GM12878 (cell line): ENCODE results near the gene DPP9. TPM values are rescaled to one million over a fixed set of nuclear protein-coding genes. Genes with fewer than 3 reads are reported as not detected.

ENCODE experiments used
- ATAC-seq: fragments of 200-7000 bp; cut with Tn5 transposase; 3 replicates; pipeline ENCODE4 v1.9.1; 2020; ENCODE audit warnings: mild to moderate bottlenecking, moderate library complexity
- BruUV-seq: library from RNA; stranded (reverse); fragments of 400-500 nt; replicated peaks from 2 replicates; lab custom pipeline; 2021; lab: Mats Ljungman, UMichigan
- CTCF ChIA-PET: fragments of 300-600 bp; sonication (Branson Sonifier 250); formaldehyde crosslinking; extraction: SDS; loops from one replicate; lab custom pipeline; 2021; ENCODE audit warnings: inconsistent platforms; lab: Yijun Ruan, JAX
- POLR2A ChIA-PET: fragments of 350-600 bp; formaldehyde crosslinking; extraction: SDS; loops from one replicate; lab custom pipeline; 2021; ENCODE audit warnings: inconsistent platforms; lab: Charles Lee
- RAD21 ChIA-PET: fragments of 300-600 bp; sonication (Branson Sonifier 250); formaldehyde crosslinking; loops from one replicate; lab custom pipeline; 2023; ENCODE audit warnings: antibody characterized with exemption; ENCODE audit not compliant: unreplicated experiment; lab: Charles Lee
- SMC1A ChIA-PET: fragments of 300-600 bp; sonication (Branson Sonifier 250); formaldehyde crosslinking; loops from one replicate; lab custom pipeline; 2023; ENCODE audit not compliant: unreplicated experiment, uncharacterized antibody; lab: Charles Lee
- DNase-seq: peaks from one replicate; pipeline ENCODE4 v3.0.0-alpha.2; 2011; ENCODE audit warnings: low read depth, low spot score
- FAIRE-seq: peaks from 3 replicates; lab custom pipeline; 2011; peaks lifted over from hg19 to GRCh38; lab: Jason Lieb, UNC
- H2AFZ ChIP-seq: 2 replicates; pipeline ENCODE4 v1.6.0; 2011; ENCODE audit warnings: low read depth, low read length, control low read depth; ENCODE audit not compliant: control insufficient read depth
- H3K27ac ChIP-seq: 2 replicates; pipeline ENCODE4 v1.5.1; 2011; ENCODE audit warnings: control low read depth; ENCODE audit not compliant: control insufficient read depth, insufficient read depth
- H3K27me3 ChIP-seq, 2 experiments: replicated peaks in 1 of 2; 2 replicates each; pipeline versions ENCODE4 v1.6.0 to v1.6.1; 2011; ENCODE audit warnings: low read length in 1 of 2; ENCODE audit not compliant: control insufficient read depth in 2 of 2, insufficient read depth in 2 of 2
- H3K36me3 ChIP-seq, 2 experiments: 2 replicates each; pipeline ENCODE4 v1.5.1; 2011; ENCODE audit warnings: low read length in 1 of 2; ENCODE audit not compliant: control insufficient read depth in 2 of 2, insufficient read depth in 2 of 2
- H3K4me1 ChIP-seq: 2 replicates; pipeline ENCODE4 v1.6.1; 2011; ENCODE audit warnings: mild to moderate bottlenecking, low read length, moderate library complexity, mixed read lengths; ENCODE audit not compliant: control insufficient read depth, insufficient read depth
- H3K4me2 ChIP-seq: 2 replicates; pipeline ENCODE4 v1.6.0; 2011; ENCODE audit warnings: control low read depth; ENCODE audit not compliant: control insufficient read depth, insufficient read depth
- H3K4me3 ChIP-seq: fragments of 200-600 bp; sonication (generic); 2 replicates; pipeline ENCODE4 v1.5.1; 2016
- H3K79me2 ChIP-seq: 2 replicates; pipeline ENCODE4 v1.6.0; 2011; ENCODE audit warnings: low read length; ENCODE audit not compliant: control insufficient read depth, insufficient read depth
- H3K9ac ChIP-seq: 2 replicates; pipeline ENCODE4 v1.8.0; 2011; ENCODE audit warnings: low read length, control low read depth, mixed read lengths; ENCODE audit not compliant: control insufficient read depth, insufficient read depth
- H3K9me3 ChIP-seq: replicated peaks from 3 replicates; pipeline ENCODE4 v1.5.1; 2011; ENCODE audit warnings: mild to moderate bottlenecking, low read length; ENCODE audit not compliant: control insufficient read depth, insufficient read depth
- H4K20me1 ChIP-seq: 2 replicates; pipeline ENCODE4 v1.6.0; 2011; ENCODE audit not compliant: control insufficient read depth, insufficient read depth
- CEBPB ChIP-seq, 2 experiments: fragments of 150-350 bp in 1 of 2; IDR thresholded peaks; 2 replicates each; pipeline ENCODE4 v1.6.1; 2012 to 2014; ENCODE audit warnings: low read depth in 2 of 2, low read length in 2 of 2, borderline replicate concordance in 1 of 2, inconsistent platforms in 1 of 2
- CREB1 ChIP-seq: IDR thresholded peaks from 2 replicates; pipeline ENCODE4 v1.6.1; 2012; ENCODE audit warnings: low read depth, mild to moderate bottlenecking, inconsistent platforms
- E4F1 ChIP-seq: fragments of 450-650 bp; IDR thresholded peaks from 2 replicates; pipeline ENCODE4 v1.6.1; 2018; ENCODE audit warnings: borderline replicate concordance, mild to moderate bottlenecking; ENCODE audit not compliant: partially characterized antibody
- NKRF ChIP-seq: fragments of 450-650 bp; conservative IDR thresholded peaks from 2 replicates; pipeline ENCODE4 v1.6.1; 2017; ENCODE audit warnings: mild to moderate bottlenecking, moderate library complexity
- POLR2A ChIP-seq: IDR thresholded peaks from 2 replicates; pipeline ENCODE4 v1.6.1; 2011; ENCODE audit warnings: low read depth, mild to moderate bottlenecking, low read length
- POLR2AphosphoS5 ChIP-seq: IDR thresholded peaks from 2 replicates; pipeline ENCODE4 v1.6.1; 2011; ENCODE audit warnings: mild to moderate bottlenecking, low read length, inconsistent platforms
- YBX1 ChIP-seq: fragments of 450-650 bp; IDR thresholded peaks from 2 replicates; pipeline ENCODE4 v1.6.1; 2016; ENCODE audit warnings: antibody characterized with exemption
- ZNF217 ChIP-seq: fragments of 450-650 bp; IDR thresholded peaks from 2 replicates; pipeline ENCODE4 v1.6.1; 2017; ENCODE audit warnings: antibody characterized with exemption, mild to moderate bottlenecking
- ZNF274 ChIP-seq: IDR thresholded peaks from one replicate; pipeline ENCODE4 v1.8.0; 2011; ENCODE audit not compliant: insufficient read length, insufficient read depth
- WGBS: methylation state at CpG from one replicate; pipeline ENCODE4 v1.1.6; 2016; ENCODE audit warnings: low lambda C conversion rate; ENCODE audit not compliant: insufficient replicate concordance, insufficient coverage; ENCODE audit errors: missing lambda C conversion rate; 5-methylcytosine and 5-hydroxymethylcytosine counted together
- in situ Hi-C: fragments of 300-500 bp; cut with MboI; formaldehyde crosslinking; loops from 9 replicates; pipeline ENCODE4 v1.14.3; 2018; ENCODE audit warnings: mixed read lengths
- intact Hi-C: fragments of 100-400 bp; cut with micrococcal nuclease; formaldehyde crosslinking; loops from one replicate; pipeline ENCODE4 v1.14.2; 2022; ENCODE audit not compliant: unreplicated experiment
- polyA plus RNA-seq, 11 experiments: library from polyadenylated mRNA; depleted of rRNA in 4 of 11; unstranded in 6 of 11; stranded (reverse) in 5 of 11; fragments of >200 nt; fragmentation: Nextera tagmentation in 4 of 11; fragmentation: Illumina TruSeq in 1 of 11; extraction: Ambion mirVana in 4 of 11; extraction: Trizol in 1 of 11; gene quantifications; 1 replicate in 1 of 11; 2 replicates in 10 of 11; pipeline versions ENCODE4 v1.2.1 to v1.2.3, GENCODE V29; 2011 to 2016; ENCODE audit warnings: inconsistent platforms in 2 of 11, missing spikeins in 2 of 11, low read depth in 1 of 11
- total RNA-seq, 4 experiments: library from RNA; depleted of rRNA in 3 of 4; stranded (reverse); fragments of >200 nt in 3 of 4; fragmentation: Illumina TruSeq in 1 of 4; extraction: Trizol in 1 of 4; gene quantifications; 2 replicates each; pipeline versions ENCODE4 v1.2.1 to v1.2.3, GENCODE V29; 2013 to 2021
- TF ChIP-seq, protein P1 (sequence below): fragments of 450-650 bp; IDR thresholded peaks from 2 replicates; pipeline ENCODE4 v1.6.1; 2017; ENCODE audit warnings: antibody characterized with exemption, mild to moderate bottlenecking, moderate library complexity

Gene DPP9
- total and polyA plus RNA-seq, 10 of the 15 experiments (the other 5 are each of a cell fraction or from before 2014, with no cell fraction given), result 0.64 to 58.6 (median 27.6) TPM

GRCh38 chr19:4704317-4704673 is 19.3 kb downstream of the DPP9 start:
- CTCF ChIA-PET, result no interaction called here
- H2AFZ ChIP-seq, result no peak overlapping the region
- H3K36me3 ChIP-seq, result peaks cover 14 to 29% of the 10 kb centered on the region in 2 experiments; a peak in 3 of 4 replicates
- BruUV-seq, result no TSS peak
- H3K4me1 ChIP-seq, result peaks cover under 1% of the 10 kb centered on the region; the same call in 1 of the 2 replicates
- ATAC-seq, result no peak
- no peak overlapping the region for H3K27ac ChIP-seq
- no peak overlapping the region for H3K4me2 ChIP-seq
- no peak for FAIRE-seq
- no peak for TF ChIP-seq POLR2A
- intact Hi-C loops (no loop called here), in situ Hi-C loops (no loop called here)
- POLR2A ChIA-PET, result no interaction called here
- no peaks in the 10 kb centered on the region for H3K79me2 ChIP-seq
- SMC1A ChIA-PET, result no interaction called here
- H3K27me3 ChIP-seq, result no peaks in the 10 kb centered on the region
- RAD21 ChIA-PET, result no interaction called here
- 90% methylated on average over 8 of the region's 9 CpGs for WGBS
- no peak overlapping the region for H3K4me3 ChIP-seq
- H4K20me1 ChIP-seq, result no peaks in the 10 kb centered on the region
- H3K9me3 ChIP-seq, result no peaks in the 10 kb centered on the region
- DNase-seq, result no peak
- H3K9ac ChIP-seq, result no peak overlapping the region

DNA sequence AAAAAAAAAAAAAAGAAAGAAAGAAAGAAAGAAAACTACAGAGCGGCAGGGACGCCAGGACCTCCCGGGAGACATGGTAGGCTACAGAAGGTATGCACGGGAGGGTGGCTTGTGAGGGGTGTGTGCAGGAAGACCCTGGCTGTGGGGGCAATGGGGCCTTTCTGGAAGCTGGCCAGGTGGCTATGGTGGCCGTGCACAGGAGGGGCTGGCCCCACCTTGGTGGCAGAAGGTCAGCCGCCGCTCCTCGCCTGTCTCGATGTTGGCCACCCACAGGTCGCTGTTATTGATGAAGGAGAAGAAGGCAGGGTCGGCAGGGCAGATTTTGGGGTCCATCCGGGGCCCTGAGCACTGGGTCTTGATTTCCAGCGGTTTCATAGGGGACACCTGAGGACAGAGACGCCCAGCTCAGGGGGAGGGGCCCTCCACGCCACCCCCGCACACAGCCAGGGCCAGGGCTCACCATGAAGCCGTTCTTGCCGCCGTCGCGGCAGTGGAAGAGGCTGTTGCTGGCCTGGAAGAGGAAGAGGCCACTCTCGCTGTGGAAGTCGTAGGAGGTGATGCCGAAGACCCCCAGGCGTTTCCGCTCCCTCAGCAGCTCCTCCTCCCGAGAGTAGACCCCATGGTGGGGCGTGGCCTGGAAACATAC is 19.8 kb downstream of the DPP9 start:
- Histone ChIP-seq H3K27me3 (no peaks in the 10 kb centered on the region), H3K36me3 (peaks cover 14 to 29% of the 10 kb centered on the region in 2 experiments; a peak in 3 of 4 replicates), H3K27ac (no peak overlapping the region), H3K4me1 (no peaks in the 10 kb centered on the region), H2AFZ (no peak overlapping the region), H3K79me2 (no peaks in the 10 kb centered on the region), H4K20me1 (no peaks in the 10 kb centered on the region), H3K9me3 (no peaks in the 10 kb centered on the region), H3K4me2 (no peak overlapping the region), H3K9ac (no peak overlapping the region), H3K4me3 (no peak overlapping the region)
- intact Hi-C loops, result no loop called here
- RAD21 ChIA-PET, result no interaction called here
- DNase-seq (no peak), FAIRE-seq (no peak), ATAC-seq (no peak)
- BruUV-seq, result no TSS peak
- POLR2A ChIA-PET, result no interaction called here
- CTCF ChIA-PET, result no interaction called here
- WGBS, result 94% methylated on average over 27 of the region's 28 CpGs
- in situ Hi-C loops, result no loop called here
- SMC1A ChIA-PET, result no interaction called here
- TF ChIP-seq E4F1 (no peak), ZNF274 (no peak), ZNF217 (no peak), YBX1 (no peak), POLR2AphosphoS5 (no peak), CEBPB (IDR thresholded peaks at IDR 0.05; ENCODE audit: borderline replicate concordance in 1 of 2, low read depth in 2 of 2, low read length in 2 of 2) (no peak), CREB1 (no peak), NKRF (no peak)
- TF ChIP-seq, protein P1, sequence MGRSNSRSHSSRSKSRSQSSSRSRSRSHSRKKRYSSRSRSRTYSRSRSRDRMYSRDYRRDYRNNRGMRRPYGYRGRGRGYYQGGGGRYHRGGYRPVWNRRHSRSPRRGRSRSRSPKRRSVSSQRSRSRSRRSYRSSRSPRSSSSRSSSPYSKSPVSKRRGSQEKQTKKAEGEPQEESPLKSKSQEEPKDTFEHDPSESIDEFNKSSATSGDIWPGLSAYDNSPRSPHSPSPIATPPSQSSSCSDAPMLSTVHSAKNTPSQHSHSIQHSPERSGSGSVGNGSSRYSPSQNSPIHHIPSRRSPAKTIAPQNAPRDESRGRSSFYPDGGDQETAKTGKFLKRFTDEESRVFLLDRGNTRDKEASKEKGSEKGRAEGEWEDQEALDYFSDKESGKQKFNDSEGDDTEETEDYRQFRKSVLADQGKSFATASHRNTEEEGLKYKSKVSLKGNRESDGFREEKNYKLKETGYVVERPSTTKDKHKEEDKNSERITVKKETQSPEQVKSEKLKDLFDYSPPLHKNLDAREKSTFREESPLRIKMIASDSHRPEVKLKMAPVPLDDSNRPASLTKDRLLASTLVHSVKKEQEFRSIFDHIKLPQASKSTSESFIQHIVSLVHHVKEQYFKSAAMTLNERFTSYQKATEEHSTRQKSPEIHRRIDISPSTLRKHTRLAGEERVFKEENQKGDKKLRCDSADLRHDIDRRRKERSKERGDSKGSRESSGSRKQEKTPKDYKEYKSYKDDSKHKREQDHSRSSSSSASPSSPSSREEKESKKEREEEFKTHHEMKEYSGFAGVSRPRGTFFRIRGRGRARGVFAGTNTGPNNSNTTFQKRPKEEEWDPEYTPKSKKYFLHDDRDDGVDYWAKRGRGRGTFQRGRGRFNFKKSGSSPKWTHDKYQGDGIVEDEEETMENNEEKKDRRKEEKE, result no peak
